ENCODE data around the gene ABCD2. TPM values are rescaled to one million over a fixed set of nuclear protein-coding genes. Genes with fewer than 3 reads are reported as not detected.
"Not testable (repeated sequence)": the region's sequence is repeated elsewhere in the genome, so short reads cannot be mapped to it uniquely, and the experiment has no call there.

ABCD2 gene
- total and polyA plus RNA-seq, 2 donors (not counting 1 experiment from before 2014, with no cell fraction given) = 0.14 to 0.33 TPM

DNA sequence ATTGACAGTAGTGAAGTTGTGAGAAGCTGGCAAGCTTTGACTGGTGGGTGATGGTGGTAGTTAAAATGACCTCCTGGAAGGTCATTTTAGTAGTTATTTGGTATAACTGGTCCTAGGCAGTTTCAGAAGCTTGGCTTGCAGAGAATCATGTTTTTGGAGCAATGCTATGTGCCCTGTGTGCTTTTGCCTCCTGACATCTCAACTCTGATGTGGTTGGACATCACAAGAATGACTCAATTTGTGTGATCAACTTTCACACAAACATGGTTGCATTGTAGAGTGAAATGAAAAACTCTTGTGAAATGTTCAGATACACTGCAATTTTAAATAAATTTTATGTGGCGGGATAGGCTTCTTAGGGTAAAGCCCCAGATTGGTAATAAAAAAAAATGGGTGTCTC is 8.3 kb upstream of the ABCD2 start:
- H3K4me2 ChIP-seq (ENCODE audit: extremely low read depth, insufficient read depth, low read length) = no peak overlapping the region
- no peaks in the 10 kb centered on the region for H3K36me3 ChIP-seq (ENCODE audit: control insufficient read depth, insufficient read depth, low read length)
- no peaks in the 10 kb centered on the region for H3K9me3 ChIP-seq (ENCODE audit: control insufficient read depth, insufficient read depth, low read depth, low read length)
- no peaks in the 10 kb centered on the region for H3K4me1 ChIP-seq (ENCODE audit: control insufficient read depth, extremely low read depth, insufficient read depth, low read length)
- H4K20me1 ChIP-seq (ENCODE audit: control insufficient read depth, extremely low read depth, insufficient read depth, low read length) = no peaks in the 10 kb centered on the region
- H2AFZ ChIP-seq (ENCODE audit: low read length) = no peak overlapping the region
- no peak overlapping the region for H3K9ac ChIP-seq (ENCODE audit: insufficient read depth, low read length)
- no peak for DNase-seq (ENCODE audit: low read depth in 2 of 2)
- H3K27me3 ChIP-seq (ENCODE audit: control insufficient read depth, insufficient read depth, low read length) = no peaks in the 10 kb centered on the region
- no peak overlapping the region for H3K4me3 ChIP-seq (replicated peaks in 1 of 4; ENCODE audit: control extremely low read depth in 1 of 4, insufficient read depth in 1 of 4, low read depth in 3 of 4, low read length in 4 of 4)
- H3K27ac ChIP-seq (ENCODE audit: insufficient read depth, low read length) = no peak overlapping the region
- TF ChIP-seq, protein P1, sequence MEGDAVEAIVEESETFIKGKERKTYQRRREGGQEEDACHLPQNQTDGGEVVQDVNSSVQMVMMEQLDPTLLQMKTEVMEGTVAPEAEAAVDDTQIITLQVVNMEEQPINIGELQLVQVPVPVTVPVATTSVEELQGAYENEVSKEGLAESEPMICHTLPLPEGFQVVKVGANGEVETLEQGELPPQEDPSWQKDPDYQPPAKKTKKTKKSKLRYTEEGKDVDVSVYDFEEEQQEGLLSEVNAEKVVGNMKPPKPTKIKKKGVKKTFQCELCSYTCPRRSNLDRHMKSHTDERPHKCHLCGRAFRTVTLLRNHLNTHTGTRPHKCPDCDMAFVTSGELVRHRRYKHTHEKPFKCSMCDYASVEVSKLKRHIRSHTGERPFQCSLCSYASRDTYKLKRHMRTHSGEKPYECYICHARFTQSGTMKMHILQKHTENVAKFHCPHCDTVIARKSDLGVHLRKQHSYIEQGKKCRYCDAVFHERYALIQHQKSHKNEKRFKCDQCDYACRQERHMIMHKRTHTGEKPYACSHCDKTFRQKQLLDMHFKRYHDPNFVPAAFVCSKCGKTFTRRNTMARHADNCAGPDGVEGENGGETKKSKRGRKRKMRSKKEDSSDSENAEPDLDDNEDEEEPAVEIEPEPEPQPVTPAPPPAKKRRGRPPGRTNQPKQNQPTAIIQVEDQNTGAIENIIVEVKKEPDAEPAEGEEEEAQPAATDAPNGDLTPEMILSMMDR (conservative IDR thresholded peaks at IDR 0.05 in 1 of 2, IDR thresholded peaks at IDR 0.05 in 1 of 2; ENCODE audit: low read depth in 1 of 2, low read length in 2 of 2) = no peak
- no peak for TF ChIP-seq EZH2 (IDR thresholded peaks at IDR 0.05; ENCODE audit: low read length, missing control alignments)
- H3K79me2 ChIP-seq (ENCODE audit: control insufficient read depth, insufficient read depth, low read length) = no peaks in the 10 kb centered on the region

DNA sequence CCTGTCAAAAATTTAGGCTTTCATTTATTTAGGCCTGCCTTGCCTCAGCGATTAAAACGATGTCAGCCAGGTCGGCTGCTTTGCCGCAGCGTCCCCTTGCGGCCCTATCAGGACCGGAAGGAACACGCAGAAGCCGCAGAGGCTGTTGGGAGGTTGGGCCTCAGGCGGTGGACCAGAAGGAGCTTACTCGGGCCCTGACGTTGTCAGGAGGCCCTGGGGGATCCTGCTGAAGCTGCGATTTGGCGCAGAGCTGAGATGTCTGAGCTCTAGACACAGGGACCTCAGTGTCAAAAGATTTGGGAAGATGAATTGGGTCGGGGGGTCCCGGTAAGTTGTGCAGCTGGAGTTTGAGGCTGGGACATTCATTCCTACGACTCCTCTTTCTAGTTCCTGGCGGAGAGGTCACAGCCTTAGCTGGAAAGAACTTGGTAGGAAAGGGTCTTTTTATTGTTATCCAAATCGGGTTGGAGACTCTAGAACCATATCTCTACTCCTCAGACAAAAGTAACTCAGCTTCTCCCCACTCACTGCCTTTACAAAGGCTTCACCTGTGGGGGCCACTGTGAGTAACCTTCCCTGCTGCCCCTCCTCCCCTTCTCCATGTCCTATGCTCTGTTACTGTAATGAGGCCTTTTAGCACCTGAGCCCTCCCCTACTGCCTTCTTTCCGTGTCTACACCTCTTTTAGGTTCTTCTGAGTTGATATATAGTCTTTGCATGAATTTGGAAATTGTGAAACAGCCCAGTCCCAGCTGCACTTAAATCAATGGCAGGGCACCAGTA is 6.6 kb upstream of the ABCD2 start:
- no peak overlapping the region for H2AFZ ChIP-seq (ENCODE audit: low read length)
- no peaks in the 10 kb centered on the region for H3K27me3 ChIP-seq (ENCODE audit: control insufficient read depth, insufficient read depth, low read length)
- H3K79me2 ChIP-seq (ENCODE audit: control insufficient read depth, insufficient read depth, low read length) = no peaks in the 10 kb centered on the region
- H3K4me2 ChIP-seq (ENCODE audit: extremely low read depth, insufficient read depth, low read length) = no peak overlapping the region
- H3K36me3 ChIP-seq (ENCODE audit: control insufficient read depth, insufficient read depth, low read length) = no peaks in the 10 kb centered on the region
- H3K27ac ChIP-seq (ENCODE audit: insufficient read depth, low read length) = no peak overlapping the region
- no peaks in the 10 kb centered on the region for H4K20me1 ChIP-seq (ENCODE audit: control insufficient read depth, extremely low read depth, insufficient read depth, low read length)
- no peak for DNase-seq (ENCODE audit: low read depth in 2 of 2)
- no peaks in the 10 kb centered on the region for H3K4me1 ChIP-seq (ENCODE audit: control insufficient read depth, extremely low read depth, insufficient read depth, low read length)
- H3K9me3 ChIP-seq (ENCODE audit: control insufficient read depth, insufficient read depth, low read depth, low read length) = no peaks in the 10 kb centered on the region
- no peak for TF ChIP-seq EZH2 (IDR thresholded peaks at IDR 0.05; ENCODE audit: low read length, missing control alignments)
- TF ChIP-seq, protein P1 (conservative IDR thresholded peaks at IDR 0.05 in 1 of 2, IDR thresholded peaks at IDR 0.05 in 1 of 2; ENCODE audit: low read depth in 1 of 2, low read length in 2 of 2) = no peak
- H3K4me3 ChIP-seq (replicated peaks in 1 of 4; ENCODE audit: control extremely low read depth in 1 of 4, insufficient read depth in 1 of 4, low read depth in 3 of 4, low read length in 4 of 4) = no peak overlapping the region
- H3K9ac ChIP-seq (ENCODE audit: insufficient read depth, low read length) = no peak overlapping the region

DNA sequence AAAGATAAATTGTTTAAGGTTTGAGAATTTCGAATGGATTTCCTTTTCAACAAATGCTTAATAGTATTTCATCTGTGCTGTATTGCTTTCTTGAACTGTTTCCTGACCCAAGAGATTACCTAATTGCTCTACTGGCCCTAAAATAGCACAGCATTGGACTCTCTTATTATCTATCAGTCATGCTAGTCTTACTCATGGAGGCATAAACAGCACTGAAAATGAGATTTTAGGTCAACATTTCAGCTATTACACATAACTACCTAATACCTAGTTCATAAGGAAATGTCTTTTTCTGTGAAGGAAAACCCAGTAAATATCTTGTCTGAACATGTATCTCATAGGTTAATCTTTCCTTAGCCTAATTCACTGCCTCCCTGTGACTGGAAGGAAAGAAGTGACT is 4.3 kb upstream of the ABCD2 start:
- Histone ChIP-seq H4K20me1 (ENCODE audit: control insufficient read depth, extremely low read depth, insufficient read depth, low read length) (no peaks in the 10 kb centered on the region), H3K9me3 (ENCODE audit: control insufficient read depth, insufficient read depth, low read depth, low read length) (no peaks in the 10 kb centered on the region), H2AFZ (ENCODE audit: low read length) (no peak overlapping the region), H3K4me1 (ENCODE audit: control insufficient read depth, extremely low read depth, insufficient read depth, low read length) (no peaks in the 10 kb centered on the region), H3K79me2 (ENCODE audit: control insufficient read depth, insufficient read depth, low read length) (no peaks in the 10 kb centered on the region), H3K36me3 (ENCODE audit: control insufficient read depth, insufficient read depth, low read length) (no peaks in the 10 kb centered on the region), H3K9ac (ENCODE audit: insufficient read depth, low read length) (no peak overlapping the region), H3K4me3 (replicated peaks in 1 of 4; ENCODE audit: control extremely low read depth in 1 of 4, insufficient read depth in 1 of 4, low read depth in 3 of 4, low read length in 4 of 4) (no peak overlapping the region), H3K4me2 (ENCODE audit: extremely low read depth, insufficient read depth, low read length) (no peak overlapping the region), H3K27me3 (ENCODE audit: control insufficient read depth, insufficient read depth, low read length) (no peaks in the 10 kb centered on the region), H3K27ac (ENCODE audit: insufficient read depth, low read length) (no peak overlapping the region)
- DNase-seq (ENCODE audit: low read depth in 2 of 2) = no peak
- TF ChIP-seq EZH2 (IDR thresholded peaks at IDR 0.05; ENCODE audit: low read length, missing control alignments) = no peak
- TF ChIP-seq, protein P1 (conservative IDR thresholded peaks at IDR 0.05 in 1 of 2, IDR thresholded peaks at IDR 0.05 in 1 of 2; ENCODE audit: low read depth in 1 of 2, low read length in 2 of 2) = no peak

DNA sequence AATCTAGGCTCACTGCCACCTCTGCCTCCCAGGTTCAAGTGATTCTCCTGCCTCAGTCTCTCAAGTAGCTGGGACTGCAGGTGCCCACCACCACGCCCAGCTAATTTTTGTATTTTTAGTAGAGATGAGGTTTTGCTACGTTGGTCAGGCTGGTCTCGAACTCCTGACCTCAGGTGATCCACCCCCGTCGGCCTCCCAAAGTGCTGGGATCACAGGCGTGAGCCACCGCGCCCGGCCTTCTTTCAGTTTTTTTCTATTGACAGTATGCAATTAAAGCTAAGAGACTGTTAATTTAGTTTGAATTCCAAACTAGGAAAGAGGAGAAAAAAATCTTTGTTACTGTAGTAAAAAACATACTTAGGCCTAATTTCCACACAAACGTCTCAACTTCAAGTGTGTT is 3.6 kb upstream of the ABCD2 start:
- not testable (repeated sequence) for H2AFZ ChIP-seq (ENCODE audit: low read length); H3K9ac ChIP-seq (ENCODE audit: insufficient read depth, low read length); H3K9me3 ChIP-seq (ENCODE audit: control insufficient read depth, insufficient read depth, low read depth, low read length); H3K36me3 ChIP-seq (ENCODE audit: control insufficient read depth, insufficient read depth, low read length); H3K4me2 ChIP-seq (ENCODE audit: extremely low read depth, insufficient read depth, low read length); H3K27ac ChIP-seq (ENCODE audit: insufficient read depth, low read length); H3K4me1 ChIP-seq (ENCODE audit: control insufficient read depth, extremely low read depth, insufficient read depth, low read length); DNase-seq (ENCODE audit: low read depth in 2 of 2); H3K79me2 ChIP-seq (ENCODE audit: control insufficient read depth, insufficient read depth, low read length); H3K4me3 ChIP-seq (replicated peaks in 1 of 4; ENCODE audit: control extremely low read depth in 1 of 4, insufficient read depth in 1 of 4, low read depth in 3 of 4, low read length in 4 of 4); H4K20me1 ChIP-seq (ENCODE audit: control insufficient read depth, extremely low read depth, insufficient read depth, low read length); H3K27me3 ChIP-seq (ENCODE audit: control insufficient read depth, insufficient read depth, low read length)

All from fibroblast of lung (primary cell).